Endothelial cell (in vitro differentiated cells): ENCODE data around the gene EFNA1. TPM values are rescaled to one million over a fixed set of nuclear protein-coding genes. Genes with fewer than 3 reads are reported as not detected.
A peak's percentile ranks its signal among the peaks of the same experiment; 100 is the strongest.

Source experiments
- DNase-seq: peaks from one replicate; pipeline ENCODE4 v3.0.0; 2021; ENCODE audit warnings: low spot score
- H3K27ac Mint-ChIP-seq: one replicate; pipeline ENCODE4 v1.8.0; 2021; ENCODE audit warnings: mixed read lengths, inconsistent platforms; ENCODE audit not compliant: unreplicated experiment
- H3K27me3 Mint-ChIP-seq: one replicate; pipeline ENCODE4 v1.8.0; 2021; ENCODE audit warnings: mild to moderate bottlenecking, moderate library complexity, mixed read lengths, inconsistent platforms; ENCODE audit not compliant: unreplicated experiment
- H3K36me3 Mint-ChIP-seq: one replicate; pipeline ENCODE4 v1.8.0; 2021; ENCODE audit warnings: mild to moderate bottlenecking, low read depth, mixed read lengths, inconsistent platforms; ENCODE audit not compliant: unreplicated experiment
- H3K4me1 Mint-ChIP-seq: one replicate; pipeline ENCODE4 v1.8.0; 2021; ENCODE audit warnings: mild to moderate bottlenecking, mixed read lengths, inconsistent platforms; ENCODE audit not compliant: unreplicated experiment
- H3K4me3 Mint-ChIP-seq: one replicate; pipeline ENCODE4 v1.8.0; 2021; ENCODE audit warnings: mild to moderate bottlenecking, mixed read lengths, inconsistent platforms; ENCODE audit not compliant: unreplicated experiment
- H3K9me3 Mint-ChIP-seq: one replicate; pipeline ENCODE4 v1.8.0; 2021; ENCODE audit warnings: mixed read lengths, inconsistent platforms; ENCODE audit not compliant: unreplicated experiment
- CTCF ChIP-seq: fragments of 200-600 bp; sonication (generic); IDR thresholded peaks from one replicate; pipeline ENCODE4 v1.5.0; 2021; ENCODE audit warnings: antibody characterized with exemption; ENCODE audit not compliant: unreplicated experiment
- total RNA-seq: library from RNA; stranded (reverse); fragmentation: NEBNext Ultra II Directional; extraction: Animal tissue kit (Norgen Biotek cat#: 25700); gene quantifications from one replicate; pipeline ENCODE4 v1.2.1, GENCODE V29; 2021; ENCODE audit not compliant: unreplicated experiment

Gene EFNA1
- total RNA-seq, 1 donor from 2014 or later = 413 TPM

GRCh38 chr1:155080312-155081228 lies 47.1 kb upstream of the EFNA1 start:
- Mint-ChIP-seq H3K27me3 (peaks cover 41% of the 10 kb centered on the region), H3K4me3 (peak overlapping the region; percentile 84), H3K9me3 (no peaks in the 10 kb centered on the region), H3K4me1 (peaks cover 27% of the 10 kb centered on the region), H3K27ac (peak overlapping the region; percentile 34), H3K36me3 (peaks cover 9% of the 10 kb centered on the region)
- peak; percentile 78 for DNase-seq
- no peak for TF ChIP-seq CTCF

- Mint-ChIP-seq H3K36me3 (peaks cover 9% of the 10 kb centered on the region), H3K4me3 (peak overlapping the region; percentile 84), H3K27ac (peak overlapping the region; percentile 34), H3K27me3 (peaks cover 41% of the 10 kb centered on the region), H3K9me3 (no peaks in the 10 kb centered on the region), H3K4me1 (peaks cover 27% of the 10 kb centered on the region)
- no peak for DNase-seq
- no peak for TF ChIP-seq CTCF
Measured at GRCh38 chr1:155081472-155082300, 46.0 kb upstream of the EFNA1 start.

- H3K4me3 Mint-ChIP-seq = no peak overlapping the region
- H3K27me3 Mint-ChIP-seq = peaks cover 42% of the 10 kb centered on the region
- DNase-seq = no peak
Measured at GRCh38 chr1:155082301-155083051, 45.2 kb upstream of the EFNA1 start.

GRCh38 chr1:155083052-155083541 lies 44.6 kb upstream of the EFNA1 start:
- Mint-ChIP-seq H3K9me3 (no peaks in the 10 kb centered on the region), H3K4me1 (peaks cover 31% of the 10 kb centered on the region), H3K27ac (no peak overlapping the region), H3K36me3 (peaks cover 18% of the 10 kb centered on the region), H3K4me3 (no peak overlapping the region), H3K27me3 (peaks cover 41% of the 10 kb centered on the region)
- DNase-seq = no peak
- TF ChIP-seq CTCF = no peak

More at GRCh38 chr1:155082301-155083051, 45.2 kb upstream of the EFNA1 start:
- no peaks in the 10 kb centered on the region for H3K9me3 Mint-ChIP-seq
- peaks cover 13% of the 10 kb centered on the region for H3K36me3 Mint-ChIP-seq
- TF ChIP-seq CTCF = no peak
- H3K4me1 Mint-ChIP-seq = peaks cover 32% of the 10 kb centered on the region
- H3K27ac Mint-ChIP-seq = peak overlapping the region; percentile 48
